GM19372 (cell line): ENCODE data around the gene GPR153.
"Not testable (repeated sequence)": the region's sequence is repeated elsewhere in the genome, so short reads cannot be mapped to it uniquely, and the experiment has no call there.

Source experiments
- ATAC-seq: cut with Tn5 transposase; IDR thresholded peaks from one replicate; pipeline ENCODE4 v1.9.1; 2021; ENCODE audit warnings: mild to moderate bottlenecking, low read depth, moderate library complexity; ENCODE audit not compliant: unreplicated experiment

GPR153 gene

GRCh38 chr1:6260961-6261614, at the start of gene GPR153:
TSS of gene GPR153 (minus strand) at chr1:6261098. CDS start at chr1:6254905, 6,193 bp downstream.
- peak; percentile 42 for ATAC-seq

- no peak for ATAC-seq
Observed at GRCh38 chr1:6310116-6310848, 49.4 kb upstream of the GPR153 start.

GRCh38 chr1:6309564-6309963, 48.7 kb upstream of the GPR153 start:
- no peak for ATAC-seq

GRCh38 chr1:6308449-6308848, 47.6 kb upstream of the GPR153 start:
- no peak for ATAC-seq

GRCh38 chr1:6307682-6308081, 46.8 kb upstream of the GPR153 start:
- ATAC-seq = not testable (repeated sequence)

- ATAC-seq = no peak
Observed at GRCh38 chr1:6307099-6307498, 46.2 kb upstream of the GPR153 start.

GRCh38 chr1:6303397-6304012, 42.6 kb upstream of the GPR153 start:
- no peak for ATAC-seq

GRCh38 chr1:6302568-6302967, 41.7 kb upstream of the GPR153 start:
- ATAC-seq = no peak

GRCh38 chr1:6301526-6301925, 40.6 kb upstream of the GPR153 start:
- no peak for ATAC-seq

- no peak for ATAC-seq
Observed at GRCh38 chr1:6300342-6301048, 39.6 kb upstream of the GPR153 start.

- ATAC-seq = no peak
Observed at GRCh38 chr1:6299557-6300165, 38.8 kb upstream of the GPR153 start.

GRCh38 chr1:6298940-6299465, 38.1 kb upstream of the GPR153 start:
- ATAC-seq = no peak

- ATAC-seq = no peak
Observed at GRCh38 chr1:6298530-6298929, 37.6 kb upstream of the GPR153 start.

- ATAC-seq = no peak
Observed at GRCh38 chr1:6295910-6296309, 35.0 kb upstream of the GPR153 start.

GRCh38 chr1:6294890-6295556, 34.1 kb upstream of the GPR153 start:
- no peak for ATAC-seq

GRCh38 chr1:6294080-6294889, 33.4 kb upstream of the GPR153 start:
- ATAC-seq = no peak

GRCh38 chr1:6292102-6292501, 31.2 kb upstream of the GPR153 start:
- no peak for ATAC-seq

GRCh38 chr1:6288665-6289064, 27.8 kb upstream of the GPR153 start:
- ATAC-seq = no peak

GRCh38 chr1:6288026-6288425, 27.1 kb upstream of the GPR153 start:
- no peak for ATAC-seq
